Measurements from ENCODE around the gene TMEM72.
A peak's percentile ranks its signal among the peaks of the same experiment; 100 is the strongest.

TMEM72 gene

GRCh38 chr10:44917848-44918247 lies 6.7 kb downstream of the TMEM72 start:
- DNase-seq (ENCODE audit: low read depth, low spot score) = no peak

- no peak for DNase-seq (ENCODE audit: low read depth, low spot score)
Observed at GRCh38 chr10:44920252-44920651, 9.1 kb downstream of the TMEM72 start.

GRCh38 chr10:44921061-44921460 lies 9.9 kb downstream of the TMEM72 start:
- DNase-seq (ENCODE audit: low read depth, low spot score) = no peak

- DNase-seq (ENCODE audit: low read depth, low spot score) = no peak
Observed at GRCh38 chr10:44921506-44921905, 10.4 kb downstream of the TMEM72 start.

GRCh38 chr10:44922021-44922420 lies 10.9 kb downstream of the TMEM72 start:
- no peak for DNase-seq (ENCODE audit: low read depth, low spot score)

GRCh38 chr10:44922796-44923545 lies 11.8 kb downstream of the TMEM72 start:
- DNase-seq (ENCODE audit: low read depth, low spot score) = no peak

- DNase-seq (ENCODE audit: low read depth, low spot score) = no peak
Observed at GRCh38 chr10:44923611-44924010, 12.5 kb downstream of the TMEM72 start.

- DNase-seq (ENCODE audit: low read depth, low spot score) = no peak
Observed at GRCh38 chr10:44924261-44925040, 13.3 kb downstream of the TMEM72 start.

GRCh38 chr10:44925224-44925623 lies 14.1 kb downstream of the TMEM72 start:
- DNase-seq (ENCODE audit: low read depth, low spot score) = peak; percentile 91

GRCh38 chr10:44925811-44926750 lies 14.9 kb downstream of the TMEM72 start:
- no peak for DNase-seq (ENCODE audit: low read depth, low spot score)

GRCh38 chr10:44926751-44927351 lies 15.7 kb downstream of the TMEM72 start:
- DNase-seq (ENCODE audit: low read depth, low spot score) = no peak

GRCh38 chr10:44927352-44927751 lies 16.2 kb downstream of the TMEM72 start:
- DNase-seq (ENCODE audit: low read depth, low spot score) = no peak

GRCh38 chr10:44928462-44928861 lies 17.3 kb downstream of the TMEM72 start:
- DNase-seq (ENCODE audit: low read depth, low spot score) = no peak

GRCh38 chr10:44929356-44930255 lies 18.5 kb downstream of the TMEM72 start:
- no peak for DNase-seq (ENCODE audit: low read depth, low spot score)

- no peak for DNase-seq (ENCODE audit: low read depth, low spot score)
Observed at GRCh38 chr10:44930904-44931620, 19.9 kb downstream of the TMEM72 start.

- DNase-seq (ENCODE audit: low read depth, low spot score) = no peak
Observed at GRCh38 chr10:44931621-44932516, 20.7 kb downstream of the TMEM72 start.

- peak; percentile 94 for DNase-seq (ENCODE audit: low read depth, low spot score)
Observed at GRCh38 chr10:44932517-44933450, 21.6 kb downstream of the TMEM72 start.
